GM18502 (cell line): ENCODE measurements around the gene DCST1.

Experiments used
- ATAC-seq: cut with Tn5 transposase; IDR thresholded peaks from one replicate; pipeline ENCODE4 v1.9.1; 2021; ENCODE audit warnings: mild to moderate bottlenecking; ENCODE audit not compliant: unreplicated experiment, poor library complexity

DCST1 gene

DNA sequence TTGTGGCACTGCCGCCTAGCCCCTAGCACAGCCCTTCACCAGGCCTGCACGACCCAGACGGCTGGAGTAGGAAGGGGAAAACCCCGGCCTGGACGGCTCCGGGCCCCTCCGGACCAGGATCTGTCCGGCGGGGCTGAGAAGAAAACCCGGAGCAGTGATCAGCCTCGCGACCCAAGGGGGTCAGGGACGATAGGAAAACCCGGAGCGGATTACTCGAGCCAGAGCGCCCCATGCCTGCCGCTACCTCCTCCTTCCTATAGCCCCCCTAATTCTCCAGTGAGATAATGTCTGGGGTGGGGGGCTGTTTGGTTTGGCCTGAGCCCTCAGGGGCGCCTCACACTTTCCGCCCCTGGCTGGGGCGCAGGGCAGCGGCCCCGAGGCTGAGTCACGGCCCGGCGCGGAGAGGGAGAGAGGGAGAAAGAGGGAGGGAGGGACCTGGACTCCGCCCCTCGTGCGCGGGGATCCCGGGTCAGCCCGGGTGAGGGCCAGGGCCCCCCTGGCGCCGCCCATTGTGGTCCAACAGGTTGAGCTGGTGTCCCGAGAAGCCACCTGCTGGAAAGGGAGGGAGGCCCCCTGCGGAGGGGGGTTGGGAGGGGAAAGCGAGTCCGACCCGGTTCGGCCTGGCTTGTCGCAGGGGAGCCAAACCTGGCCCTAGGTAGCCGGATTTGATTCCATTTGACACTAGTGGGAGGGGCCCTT is 32.7 kb upstream of the DCST1 start:
- peak; percentile 39 for ATAC-seq

DNA sequence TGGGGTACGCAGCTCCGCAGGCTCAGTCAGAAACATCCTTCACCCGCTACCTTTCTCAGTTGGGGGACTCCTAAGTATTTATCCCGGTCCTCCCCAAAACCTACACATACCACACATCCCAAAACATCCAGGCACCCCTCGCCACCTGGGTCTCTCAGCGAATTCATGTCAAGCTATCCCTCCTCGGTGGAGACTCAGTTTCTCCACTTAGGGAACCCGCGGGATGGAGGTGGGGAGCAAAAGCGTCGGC is 32.3 kb upstream of the DCST1 start:
- ATAC-seq: no peak

DNA sequence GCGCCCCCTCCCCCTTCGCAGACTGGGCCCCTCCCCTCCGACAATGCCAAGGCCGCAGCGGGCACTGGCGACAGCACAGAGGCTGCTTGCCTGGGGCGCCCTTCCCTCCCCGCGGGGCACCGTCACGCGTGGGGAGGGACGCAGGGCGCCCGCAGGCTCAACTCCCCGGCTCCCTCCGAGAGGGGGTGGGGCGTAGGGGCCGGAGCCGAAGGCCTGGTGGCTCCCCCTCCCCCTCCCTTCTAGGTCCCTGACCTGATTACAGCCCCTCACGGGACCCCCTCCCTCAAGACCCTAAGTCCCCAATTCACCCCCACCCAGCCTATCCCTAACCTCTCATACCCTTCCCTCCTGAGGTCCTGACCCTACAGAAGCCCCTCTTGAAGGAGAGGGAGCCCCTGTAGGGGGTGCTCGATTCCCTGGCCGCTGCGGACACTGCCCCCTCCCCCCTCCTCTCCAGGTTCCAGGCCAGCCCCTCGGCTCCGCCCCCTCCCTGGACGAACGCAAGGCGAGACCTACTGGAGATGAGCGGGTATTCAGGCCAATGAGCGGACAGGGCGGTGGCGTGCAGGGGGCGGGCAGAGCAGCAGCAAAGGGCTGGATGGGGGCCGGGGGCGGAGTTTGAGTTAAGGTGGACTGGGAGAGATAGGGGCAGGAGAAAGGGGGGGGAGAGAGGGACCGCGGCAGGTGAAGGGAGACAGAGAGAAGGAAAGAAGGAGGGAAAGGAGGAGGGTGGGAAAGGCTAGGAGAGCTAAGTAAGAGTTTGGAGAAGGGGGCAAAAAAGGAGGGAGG is 31.8 kb upstream of the DCST1 start:
- ATAC-seq: peak; percentile 59

DNA sequence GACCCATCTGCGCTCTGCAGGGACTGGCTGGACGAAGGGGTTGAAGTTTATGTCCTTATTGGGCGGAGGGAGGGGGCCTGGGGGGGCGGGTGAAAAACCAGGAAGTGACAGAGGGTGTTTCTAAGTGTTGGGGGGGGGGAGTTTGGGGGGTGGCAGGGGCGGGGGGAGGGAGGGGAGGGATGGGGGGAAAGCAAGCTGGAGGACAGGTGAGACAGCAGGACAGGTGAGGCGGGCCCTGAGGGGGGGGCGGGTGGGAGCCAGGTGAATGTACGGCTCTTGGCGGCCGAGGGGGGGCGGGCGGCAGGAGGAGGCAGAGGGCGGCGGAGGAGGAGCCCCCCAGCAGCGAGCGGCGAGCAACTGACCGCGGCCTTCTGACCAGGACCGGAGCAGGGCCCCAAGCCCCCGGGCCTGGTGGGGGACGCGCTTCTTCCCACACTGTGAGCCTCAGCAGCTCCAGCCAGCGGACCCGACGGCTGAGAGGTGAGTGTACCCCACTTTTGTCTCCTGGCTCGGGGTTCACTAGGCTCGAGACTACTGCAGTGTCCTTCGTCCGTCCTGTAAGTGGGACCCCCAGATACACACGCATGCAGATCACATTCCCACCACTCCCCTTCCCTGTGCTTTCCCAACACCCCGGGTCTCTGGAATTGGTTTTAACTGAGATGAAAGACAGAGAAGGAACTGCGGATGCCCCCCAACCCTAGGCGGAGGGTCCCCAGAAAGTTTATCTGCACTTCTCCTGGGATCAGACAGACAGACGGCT is 31.0 kb upstream of the DCST1 start, which contains the start of gene ZBTB7B:
Gene ZBTB7B, plus strand, starts transcription at position 339 of the 763 bp plus-strand sequence. CDS start 11,859 bp downstream, outside the sequence.
- no peak for ATAC-seq

DNA sequence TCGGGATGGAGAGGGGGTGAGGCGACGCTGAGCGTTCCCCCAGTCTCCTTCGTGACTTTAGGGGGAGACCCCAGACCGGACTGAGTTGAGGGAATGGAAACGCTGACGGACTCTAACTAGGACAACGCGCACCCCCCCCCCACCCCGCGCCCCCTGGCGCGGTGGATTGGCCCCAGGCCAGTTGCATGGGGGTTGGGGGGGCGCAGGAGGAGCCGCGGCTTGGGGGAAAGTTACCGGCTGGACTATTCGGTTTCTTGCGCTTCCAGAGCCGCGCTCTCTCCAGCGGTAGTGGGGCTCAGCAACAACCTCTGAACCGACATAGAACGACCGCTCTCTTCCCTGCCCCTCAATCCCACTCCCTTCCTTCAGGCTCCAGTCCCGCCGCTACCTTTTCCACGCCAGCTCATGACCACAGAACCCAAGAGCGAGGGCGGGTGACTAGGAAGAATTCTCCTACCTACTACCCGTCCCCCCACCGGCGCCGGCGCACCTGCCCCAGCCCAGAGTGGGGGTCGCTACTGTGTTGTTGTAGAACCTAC is 30.3 kb upstream of the DCST1 start:
- no peak for ATAC-seq

DNA sequence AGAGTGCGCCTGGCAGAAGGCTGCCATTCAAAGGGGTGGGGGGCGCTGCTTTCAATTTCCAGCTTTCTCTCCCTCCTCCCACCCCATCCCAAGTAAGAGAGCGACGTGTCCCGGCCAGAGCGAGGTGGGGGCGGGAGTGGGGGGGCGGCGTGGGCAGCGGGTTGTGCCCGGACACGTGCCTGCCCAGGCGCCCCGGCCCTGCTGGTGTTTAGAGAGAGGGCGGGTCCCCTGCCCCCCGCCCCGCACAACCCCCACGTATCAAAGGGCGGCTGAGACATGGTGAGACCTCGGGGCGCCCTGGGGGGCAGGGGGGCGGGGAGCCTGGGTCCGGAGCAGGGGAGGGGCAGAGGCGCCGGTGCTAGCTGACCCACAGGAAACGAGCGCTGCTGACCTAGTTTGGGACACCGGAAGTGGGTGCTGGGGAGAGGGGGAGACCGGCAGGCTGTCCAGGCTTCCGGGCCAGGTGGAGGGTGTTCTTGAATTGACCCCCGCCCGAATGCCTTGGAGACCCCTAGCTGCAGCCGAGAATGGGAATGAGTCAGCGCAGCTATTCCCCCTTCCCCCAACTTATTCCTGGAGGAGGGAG is 29.8 kb upstream of the DCST1 start:
- no peak for ATAC-seq

DNA sequence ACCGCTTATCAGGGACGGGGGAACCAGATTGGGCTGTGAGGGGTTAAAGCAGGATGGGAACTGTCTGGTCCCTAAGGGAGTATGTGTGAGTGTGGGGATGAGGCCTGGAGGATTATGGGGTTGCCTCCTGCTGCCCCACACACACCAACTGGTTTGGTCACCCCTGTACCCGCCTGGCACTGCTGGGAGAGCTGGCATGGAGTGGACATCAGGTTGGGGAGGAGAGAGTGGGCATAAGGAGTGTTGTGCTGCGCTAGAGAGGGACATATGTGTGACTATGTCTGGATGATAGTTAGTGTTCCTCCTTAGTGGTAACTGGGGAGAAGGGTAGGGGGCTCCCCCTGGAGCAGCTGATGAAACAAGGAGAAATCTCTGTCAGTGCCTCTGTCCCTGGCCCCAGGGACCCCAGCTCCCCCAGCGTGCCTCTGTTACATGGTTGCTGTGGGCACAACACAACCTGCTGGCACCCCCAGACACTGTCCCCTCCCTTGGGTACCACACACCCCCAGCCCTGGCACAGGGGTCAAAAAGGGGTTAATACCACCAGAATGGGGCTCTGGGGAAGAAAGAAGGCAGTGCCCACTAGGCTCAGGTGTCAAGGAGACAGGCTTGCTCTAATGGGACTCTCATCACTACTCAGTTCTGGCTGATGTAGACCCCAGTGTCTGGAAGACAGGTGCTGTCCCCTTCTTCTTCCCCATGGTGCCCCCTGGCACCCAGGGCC is 29.1 kb upstream of the DCST1 start:
- no peak for ATAC-seq

DNA sequence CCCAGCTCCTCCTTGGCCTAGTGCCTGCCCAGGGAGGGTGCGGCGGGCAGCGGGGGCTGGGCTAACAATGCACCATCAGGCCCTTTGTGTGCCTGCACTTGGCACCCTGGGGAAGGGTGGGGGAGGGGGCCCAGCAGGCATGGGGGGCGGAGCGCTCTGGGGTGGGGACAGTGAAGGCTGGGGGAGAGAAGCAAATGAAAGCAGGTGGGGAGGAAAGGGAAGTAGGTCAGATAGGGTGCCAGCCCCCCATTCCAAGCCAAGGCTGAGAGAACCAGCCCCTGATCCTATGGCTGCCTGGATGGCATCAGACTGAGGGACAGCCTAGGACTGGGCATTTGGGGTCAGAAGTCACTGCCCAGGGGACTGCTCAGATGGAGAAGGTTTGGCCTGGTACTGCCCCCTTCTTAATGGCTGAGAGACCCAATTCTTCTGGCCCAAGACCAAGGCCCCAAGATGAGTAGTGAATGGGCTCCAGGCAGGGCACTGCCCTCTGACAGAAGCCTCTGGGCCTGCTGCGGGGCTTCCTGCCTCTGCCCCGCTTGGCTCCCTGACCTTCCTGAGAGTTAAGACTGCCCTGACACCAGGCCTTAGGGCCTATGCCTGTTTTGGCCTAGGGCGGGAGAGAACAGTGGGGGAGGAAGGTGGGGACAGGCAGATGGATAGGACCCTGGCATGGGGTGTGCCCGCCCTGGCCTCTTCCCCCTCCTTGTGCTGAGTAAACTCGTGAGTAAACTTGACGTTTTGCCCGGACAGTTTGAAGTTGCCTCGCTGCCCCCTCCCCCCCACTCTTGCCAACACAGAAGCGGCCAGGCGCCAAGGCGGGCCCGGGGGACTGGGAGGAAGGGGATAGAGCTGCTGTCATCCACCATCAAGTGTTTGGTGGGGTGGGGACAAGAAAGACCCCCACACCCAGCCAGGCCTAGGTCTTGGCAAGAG is 28.3 kb upstream of the DCST1 start:
- no peak for ATAC-seq

DNA sequence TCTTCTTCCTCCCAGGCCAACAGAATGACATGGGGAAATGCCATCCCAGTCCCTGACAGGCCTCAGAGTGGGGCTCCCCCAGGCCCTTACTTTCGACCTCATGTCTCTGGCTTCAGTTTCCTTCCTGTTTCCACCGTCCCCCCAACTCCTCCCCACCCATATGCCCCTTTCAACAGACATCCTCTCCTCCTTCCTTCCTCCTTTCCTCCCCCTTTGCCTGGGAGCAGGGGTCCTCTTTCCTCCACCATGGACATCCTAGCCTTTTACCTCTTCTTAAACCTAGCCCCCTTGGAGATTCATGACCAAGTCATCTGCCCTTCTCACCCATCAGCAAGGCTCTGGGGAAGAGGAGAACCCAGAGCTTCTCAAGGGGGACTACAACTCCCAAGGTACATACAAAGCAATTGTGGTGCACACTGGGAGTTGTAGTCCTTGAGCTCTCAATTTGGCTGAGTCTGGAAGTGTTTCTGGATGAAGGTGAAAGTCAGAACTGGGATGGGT is 27.0 kb upstream of the DCST1 start:
- no peak for ATAC-seq

DNA sequence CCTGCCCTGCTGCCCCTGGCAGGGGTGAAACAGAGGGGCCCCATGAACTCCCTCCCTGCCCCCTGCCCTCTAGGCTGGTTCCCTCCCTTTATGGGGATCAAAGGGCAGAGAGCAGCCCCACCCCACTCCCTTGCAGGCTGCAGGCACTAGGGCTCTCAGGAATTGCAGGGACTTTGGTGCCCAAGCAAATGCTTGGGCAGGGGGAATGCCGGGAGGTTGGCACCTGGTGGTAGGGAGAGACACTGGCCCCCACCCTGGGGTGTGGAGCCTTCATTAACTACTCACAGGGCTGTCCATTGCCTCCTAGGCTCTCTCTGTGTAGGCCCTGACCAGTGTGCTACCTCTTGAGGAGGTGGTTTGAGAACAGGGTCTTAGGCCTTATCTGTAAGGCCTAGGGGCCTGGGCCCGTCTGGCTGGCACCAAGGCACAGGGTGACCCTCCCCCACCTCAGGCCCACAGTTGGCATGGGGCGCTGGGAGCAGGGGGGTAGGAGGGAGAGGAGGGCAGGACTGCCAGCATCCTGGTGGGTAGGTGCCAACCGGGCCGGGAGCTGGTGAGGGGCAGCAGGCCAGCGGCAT is 26.3 kb upstream of the DCST1 start:
- ATAC-seq: no peak

DNA sequence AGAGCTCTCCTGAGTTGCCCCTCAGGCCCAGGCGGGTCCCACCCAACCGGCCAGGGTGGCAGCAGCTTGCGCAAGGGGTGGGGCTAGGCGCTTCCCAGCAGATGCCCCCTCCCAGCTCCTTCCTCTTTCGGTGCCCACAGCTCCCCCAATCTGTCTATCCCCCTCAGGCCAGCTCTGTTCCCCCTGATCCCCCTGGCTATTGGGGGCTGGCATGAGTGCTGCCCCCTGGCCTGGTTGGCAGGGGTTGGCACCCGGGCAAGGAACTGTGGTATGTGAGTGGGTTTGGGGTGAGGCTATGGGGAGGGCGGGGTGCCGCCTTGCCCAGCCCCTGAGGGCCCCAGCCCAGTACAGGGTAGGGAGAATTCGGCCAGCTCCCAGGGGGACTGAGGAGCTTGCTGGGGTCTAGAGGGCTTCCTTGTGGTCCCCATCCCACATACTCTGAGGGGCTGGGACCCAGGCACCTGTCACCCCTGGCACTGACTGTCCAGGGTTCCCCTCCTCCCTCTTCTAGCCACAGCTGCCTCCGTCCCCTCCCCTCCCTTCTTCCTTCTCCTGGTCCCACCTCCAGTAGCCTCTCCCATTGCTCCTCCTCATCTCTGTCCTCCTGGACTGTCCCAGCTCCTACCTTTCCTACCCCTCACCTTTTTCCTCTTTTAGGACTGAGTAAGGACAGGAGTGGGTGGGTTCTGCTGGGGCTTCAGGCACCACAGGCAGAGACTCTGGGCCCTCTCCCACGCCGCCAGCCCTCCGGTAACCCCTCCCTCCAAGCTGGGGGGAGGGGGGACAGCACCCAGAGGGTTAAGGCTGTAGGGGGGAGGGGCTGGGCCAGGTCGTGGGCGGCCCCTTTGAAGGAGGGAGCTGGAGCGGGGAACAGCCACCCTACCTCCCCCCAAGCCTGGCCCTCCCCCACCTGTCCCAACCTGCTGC is 25.3 kb upstream of the DCST1 start:
- no peak for ATAC-seq

DNA sequence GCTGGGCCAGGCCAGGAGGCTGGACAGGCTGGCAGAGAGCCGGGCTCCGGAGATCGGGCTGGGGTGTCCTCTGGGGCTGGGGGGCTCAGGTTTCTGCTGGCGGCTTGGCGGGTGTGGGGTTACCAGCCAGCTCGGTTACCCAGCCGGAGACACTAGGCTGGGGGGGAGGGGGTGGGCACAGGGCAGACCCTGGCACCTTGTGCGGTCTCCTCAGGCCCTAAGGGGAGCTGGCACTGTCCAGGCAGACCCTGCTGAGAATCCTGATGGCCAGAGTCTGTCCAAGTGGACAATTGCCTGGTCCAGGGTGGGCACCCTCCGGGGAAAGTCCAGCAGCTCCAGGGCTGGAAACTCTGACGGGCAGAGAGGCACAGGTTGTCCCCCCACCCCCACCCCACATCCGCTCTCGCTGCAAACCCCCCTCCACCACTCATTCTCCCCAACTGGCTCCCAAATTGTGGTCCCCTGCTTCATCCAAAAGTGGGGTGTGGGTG is 24.4 kb upstream of the DCST1 start:
- ATAC-seq: no peak

DNA sequence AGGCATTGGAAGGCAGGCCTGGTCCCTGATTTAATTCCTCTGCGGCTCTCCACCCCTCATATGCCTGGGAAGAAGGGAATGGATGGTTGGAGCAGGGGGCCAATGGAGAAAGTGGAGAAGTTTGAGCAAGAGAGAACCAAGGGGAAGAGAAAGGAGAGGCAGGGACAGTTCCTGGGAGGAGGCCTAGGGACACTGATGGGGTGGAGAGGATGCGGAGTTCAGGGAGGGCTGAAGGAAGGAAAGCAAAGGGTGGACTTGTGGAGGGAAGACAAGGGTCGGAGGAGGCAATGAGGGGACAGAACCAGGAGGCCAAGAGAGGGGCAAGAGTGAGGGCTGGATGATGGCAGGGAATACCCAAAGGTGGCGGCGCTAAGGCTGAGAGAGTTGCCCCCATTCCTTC is 23.9 kb upstream of the DCST1 start:
- ATAC-seq: no peak

DNA sequence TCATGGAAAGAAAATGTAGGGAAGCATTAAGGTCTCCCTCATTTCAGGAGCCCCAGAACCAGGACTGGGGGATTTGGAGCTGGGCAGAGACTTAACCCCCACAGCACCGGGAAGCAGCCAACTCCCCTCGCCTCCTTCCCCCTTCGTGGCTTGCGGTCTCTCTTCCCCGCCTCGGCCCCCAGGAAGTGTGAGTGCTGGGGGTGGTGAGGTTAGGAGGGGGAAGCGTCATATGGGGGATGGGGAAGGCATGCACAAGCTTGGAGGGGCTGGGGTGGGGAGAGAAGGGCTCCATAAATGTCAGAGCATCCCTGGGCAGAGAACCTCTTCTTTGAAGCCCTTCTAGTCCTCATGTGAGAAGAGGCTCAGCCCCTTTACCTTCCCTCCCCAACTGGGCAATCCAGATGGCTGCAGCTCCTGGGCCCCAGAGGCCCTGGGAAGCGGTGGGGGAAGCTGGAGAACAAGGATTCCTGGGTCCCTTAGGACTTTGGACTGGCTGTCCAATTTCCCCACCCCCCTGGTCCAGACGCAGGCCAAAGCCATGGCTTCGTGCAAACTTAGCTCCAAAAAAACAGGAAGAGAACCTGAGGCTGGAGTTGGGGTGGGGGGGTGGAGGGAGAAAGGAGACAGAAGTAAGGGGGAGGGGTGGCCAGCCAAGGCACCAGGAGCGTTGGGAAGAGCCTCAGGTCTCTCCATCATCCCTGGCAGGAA is 23.3 kb upstream of the DCST1 start:
- ATAC-seq: no peak

DNA sequence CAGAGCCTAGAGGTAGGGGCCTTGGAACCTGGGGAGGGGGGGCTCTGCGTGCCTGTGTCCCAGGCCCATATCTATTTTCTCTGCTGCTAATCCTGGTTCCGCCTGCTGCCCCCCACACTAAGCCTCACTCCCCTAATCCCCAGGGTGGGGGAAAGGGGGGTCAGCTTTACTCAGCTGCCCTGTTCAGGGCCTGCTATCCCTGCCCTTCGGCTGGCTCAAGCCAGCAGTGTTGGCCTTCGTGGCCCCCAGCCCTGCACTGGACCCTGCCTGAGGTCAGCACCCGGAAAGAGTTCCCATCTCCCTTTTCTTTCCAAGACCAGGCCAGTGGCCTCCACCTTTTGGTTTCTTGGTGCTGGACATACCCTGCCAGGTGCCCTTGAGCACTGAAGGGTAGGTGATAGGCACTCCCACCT is 22.6 kb upstream of the DCST1 start:
- no peak for ATAC-seq

DNA sequence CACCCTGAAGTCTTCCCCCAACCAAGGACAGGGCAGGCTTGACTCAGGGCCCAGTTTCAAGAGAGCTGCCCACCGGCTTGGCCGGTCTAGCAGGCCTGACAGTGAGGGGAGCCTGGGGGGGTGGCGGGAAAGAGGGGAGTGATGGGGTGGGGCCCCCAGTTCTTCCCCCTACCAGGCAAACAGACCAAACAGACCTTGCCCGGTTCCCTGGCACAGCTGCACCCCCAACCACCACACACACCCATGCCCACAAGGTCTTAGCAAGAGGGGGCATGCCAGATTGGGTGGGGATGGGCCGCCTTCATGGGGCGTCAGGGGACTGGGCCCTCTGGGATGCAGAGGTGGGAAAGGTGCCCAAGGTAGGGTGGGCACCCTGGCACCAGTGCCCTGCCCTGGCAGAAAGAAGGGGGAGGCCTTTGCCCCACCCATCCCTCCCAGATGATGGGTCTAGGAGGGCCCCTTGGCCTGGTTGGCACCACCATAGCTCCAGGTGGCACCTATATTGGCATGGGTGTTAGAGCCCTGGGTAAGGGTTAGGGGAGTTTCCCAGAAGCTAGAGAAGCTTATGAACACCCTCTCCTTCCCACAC is 22.1 kb upstream of the DCST1 start:
- ATAC-seq: no peak
